HG02642 (cell line): Measurements from ENCODE around the gene NBR1.
"Not testable (repeated sequence)": the region's sequence is repeated elsewhere in the genome, so short reads cannot be mapped to it uniquely, and the experiment has no call there.

Experiments
- ATAC-seq: cut with Tn5 transposase; IDR thresholded peaks from one replicate; pipeline ENCODE4 v1.9.1; 2021; ENCODE audit warnings: mild to moderate bottlenecking; ENCODE audit not compliant: unreplicated experiment, poor library complexity

The NBR1 gene

DNA sequence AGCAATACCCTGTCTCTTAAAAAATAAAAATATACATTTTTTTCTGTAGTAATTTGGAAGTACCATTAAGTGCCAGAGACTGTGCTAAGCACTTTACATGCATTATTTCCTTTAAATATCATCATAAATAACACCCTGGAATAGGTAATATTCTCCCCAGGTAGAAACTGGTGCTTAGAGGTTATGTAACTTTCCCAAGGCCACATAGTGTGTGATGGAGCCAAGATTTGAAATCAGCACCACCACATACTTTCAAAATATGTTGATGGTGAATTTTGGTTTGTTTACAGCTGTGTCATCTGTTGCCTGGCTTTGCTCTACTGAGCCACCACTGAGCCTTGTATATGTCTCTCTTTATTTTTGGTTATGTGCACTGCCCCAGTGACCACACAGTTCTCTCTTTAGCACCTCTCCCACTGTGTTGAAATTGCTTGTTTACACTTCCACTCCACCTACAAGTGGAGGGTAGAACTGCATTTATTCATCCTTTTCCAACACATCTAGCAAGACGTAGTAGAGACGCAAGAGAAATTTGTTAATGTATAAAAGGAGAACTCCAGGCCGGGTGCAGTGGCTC lies 19.0 kb upstream of the NBR1 start:
- ATAC-seq = no peak

DNA sequence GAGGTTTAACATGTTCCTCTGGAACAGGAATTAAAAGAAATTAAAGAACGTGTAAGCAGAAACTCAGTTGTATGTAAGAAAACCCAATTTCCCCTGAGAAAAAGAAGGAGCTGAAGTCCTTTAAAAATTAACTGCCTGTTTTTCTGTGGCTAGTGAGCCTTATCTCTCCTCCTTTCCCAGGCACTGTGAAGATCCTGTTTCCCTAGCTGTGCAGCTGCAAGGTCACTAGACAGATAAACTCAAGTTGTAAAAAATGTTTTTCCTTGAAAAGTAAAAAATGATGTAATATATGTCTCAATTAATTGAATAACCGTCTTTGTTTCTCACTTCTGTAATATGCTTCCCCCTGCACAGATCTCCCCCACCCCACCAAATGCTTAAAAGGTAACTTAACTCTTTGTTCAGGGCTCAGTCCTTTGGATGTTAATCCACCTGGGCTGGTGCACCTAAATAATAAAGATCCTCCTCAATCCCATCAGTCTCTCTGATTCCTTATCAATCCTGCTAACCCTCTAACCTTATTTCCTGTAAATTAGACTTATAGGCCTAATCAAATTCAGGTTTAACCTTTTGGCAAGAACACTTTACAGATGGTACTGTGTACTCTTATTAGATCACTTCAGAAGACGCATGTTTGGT lies 17.7 kb upstream of the NBR1 start:
- ATAC-seq = not testable (repeated sequence)

DNA sequence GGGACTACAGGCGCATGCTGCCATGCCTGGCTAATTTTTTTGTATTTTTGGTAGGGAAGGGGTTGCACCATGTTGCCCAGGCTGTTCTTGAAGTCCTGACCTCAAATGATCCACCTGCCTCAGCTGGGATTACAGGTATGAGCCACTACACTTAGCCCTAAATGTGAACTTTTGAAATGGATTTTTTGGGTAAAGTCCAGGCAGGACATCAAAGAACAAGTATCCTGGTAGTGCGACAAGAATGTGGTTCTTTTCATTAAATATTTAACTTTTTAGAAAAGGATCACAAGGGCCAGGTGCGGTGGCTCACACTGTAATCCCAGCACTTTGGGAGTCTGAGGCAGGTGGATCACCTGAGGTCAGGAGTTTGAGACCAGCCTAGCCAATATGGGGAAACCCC lies 15.3 kb upstream of the NBR1 start:
- ATAC-seq = no peak

DNA sequence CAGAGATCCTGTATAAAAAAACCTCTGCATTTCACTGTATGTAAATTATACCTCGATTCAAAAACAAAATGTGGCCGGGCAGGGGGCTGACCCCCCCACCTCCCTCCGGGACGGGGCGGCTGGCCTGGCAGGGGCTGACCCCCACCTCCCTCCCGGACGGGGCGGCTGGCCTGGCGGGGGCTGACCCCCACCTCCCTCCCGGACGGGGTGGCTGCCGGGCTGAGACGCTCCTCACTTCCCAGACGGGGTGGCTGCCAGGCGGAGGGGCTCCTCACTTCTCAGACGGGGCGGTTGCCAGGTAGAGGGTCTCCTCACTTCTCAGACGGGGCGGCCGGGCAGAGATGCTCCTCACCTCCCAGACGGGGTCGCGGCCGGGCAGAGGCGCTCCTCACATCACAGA lies 11.8 kb upstream of the NBR1 start:
- ATAC-seq = not testable (repeated sequence)

DNA sequence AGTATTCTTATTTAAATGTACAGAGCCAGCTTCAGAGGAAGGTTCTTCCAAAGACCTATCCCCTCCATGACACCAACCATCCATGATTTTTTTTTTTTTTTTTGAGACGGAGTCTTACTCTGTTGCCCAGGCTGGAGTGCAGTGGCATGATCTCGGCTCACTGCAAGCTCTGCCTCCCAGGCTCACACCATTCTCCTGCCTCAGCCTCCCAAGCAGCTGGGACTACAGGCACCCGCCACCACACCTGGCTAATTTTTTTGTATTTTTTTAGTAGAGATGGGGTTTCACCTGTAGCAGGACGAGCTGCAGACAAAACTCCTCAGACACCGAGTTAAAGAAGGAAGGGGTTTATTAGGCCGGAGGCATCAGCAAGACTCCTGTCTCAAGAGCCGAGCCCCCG lies 11.1 kb upstream of the NBR1 start:
- ATAC-seq = not testable (repeated sequence)

DNA sequence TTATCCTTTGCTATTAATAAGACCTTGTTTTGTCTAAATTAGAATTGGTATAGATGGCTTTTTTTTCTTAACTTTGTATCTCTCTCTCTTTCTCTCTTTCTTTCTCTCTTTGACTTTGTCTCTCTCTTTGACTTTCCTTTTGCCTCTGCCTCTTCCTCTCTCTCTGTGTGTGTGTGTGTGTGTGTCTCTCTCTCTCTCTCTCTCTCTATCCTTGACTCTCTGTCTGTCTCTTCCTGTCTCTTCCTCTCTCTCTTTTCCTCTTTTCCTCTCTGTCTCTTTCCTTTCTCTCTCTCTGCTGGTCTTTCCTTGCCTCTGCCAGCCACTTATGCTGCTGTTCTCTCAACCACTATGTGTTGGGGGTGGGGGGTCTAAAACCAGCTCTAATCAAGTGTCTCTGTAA lies 5.0 kb upstream of the NBR1 start:
- not testable (repeated sequence) for ATAC-seq

DNA sequence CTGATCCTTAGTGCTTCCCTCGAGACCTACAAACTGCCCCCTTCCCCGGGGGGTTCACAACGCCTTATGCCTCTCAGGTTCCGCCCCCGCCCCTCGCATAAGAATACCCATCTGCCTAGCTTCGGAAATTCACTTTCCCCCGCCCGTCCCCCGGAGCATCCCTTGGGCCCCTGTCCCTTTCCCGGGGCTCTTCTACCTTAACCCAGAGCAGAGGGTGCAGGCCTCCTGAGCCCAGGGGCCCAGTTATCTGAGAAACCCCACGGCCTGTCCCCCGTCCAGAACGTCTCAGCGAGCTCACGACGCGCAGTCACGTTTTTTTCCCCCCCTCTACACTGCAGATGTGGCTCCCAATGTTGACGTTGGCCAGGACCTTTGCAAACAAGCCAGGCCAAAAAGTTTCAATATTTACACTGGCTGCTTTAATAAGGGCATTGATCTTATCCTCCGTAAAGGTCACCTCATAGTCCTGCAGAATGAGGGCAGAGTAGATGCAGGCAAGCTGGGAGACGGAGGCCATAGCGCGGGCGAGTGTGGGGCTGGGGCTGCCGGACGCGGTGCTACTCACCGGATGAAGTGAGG lies 1.4 kb upstream of the NBR1 start:
- ATAC-seq = peak; percentile 35

DNA sequence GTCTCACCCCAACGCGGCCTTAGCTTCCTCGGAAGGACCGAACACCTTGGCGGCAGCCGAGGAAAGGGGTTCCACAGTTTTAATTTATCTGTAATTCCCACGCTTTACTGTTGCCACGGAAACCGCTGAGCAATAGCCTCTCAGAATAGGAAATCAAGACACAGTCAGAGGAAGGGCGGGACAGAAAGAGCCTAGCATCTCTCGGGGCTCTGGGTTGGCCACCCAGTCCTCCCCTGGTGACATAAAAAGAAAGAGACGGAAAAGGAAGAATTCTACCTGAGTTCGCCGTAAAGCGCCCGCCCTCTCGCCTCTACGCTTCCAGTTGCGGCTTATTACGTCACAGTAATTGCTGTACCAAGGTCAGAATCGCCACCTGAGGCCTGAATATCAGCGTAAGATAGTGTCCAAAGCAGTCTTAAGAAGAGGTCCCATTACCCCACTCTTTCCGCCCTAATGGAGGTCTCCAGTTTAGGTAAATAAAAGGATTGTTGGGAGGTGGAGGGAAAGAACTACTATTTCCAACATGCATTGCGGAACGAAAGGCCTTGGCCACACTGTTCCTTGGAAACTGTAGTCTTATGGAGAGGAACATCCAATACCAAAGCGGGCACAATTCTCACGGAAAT lies 761 bp upstream of the NBR1 start:
- peak; percentile 69 for ATAC-seq

DNA sequence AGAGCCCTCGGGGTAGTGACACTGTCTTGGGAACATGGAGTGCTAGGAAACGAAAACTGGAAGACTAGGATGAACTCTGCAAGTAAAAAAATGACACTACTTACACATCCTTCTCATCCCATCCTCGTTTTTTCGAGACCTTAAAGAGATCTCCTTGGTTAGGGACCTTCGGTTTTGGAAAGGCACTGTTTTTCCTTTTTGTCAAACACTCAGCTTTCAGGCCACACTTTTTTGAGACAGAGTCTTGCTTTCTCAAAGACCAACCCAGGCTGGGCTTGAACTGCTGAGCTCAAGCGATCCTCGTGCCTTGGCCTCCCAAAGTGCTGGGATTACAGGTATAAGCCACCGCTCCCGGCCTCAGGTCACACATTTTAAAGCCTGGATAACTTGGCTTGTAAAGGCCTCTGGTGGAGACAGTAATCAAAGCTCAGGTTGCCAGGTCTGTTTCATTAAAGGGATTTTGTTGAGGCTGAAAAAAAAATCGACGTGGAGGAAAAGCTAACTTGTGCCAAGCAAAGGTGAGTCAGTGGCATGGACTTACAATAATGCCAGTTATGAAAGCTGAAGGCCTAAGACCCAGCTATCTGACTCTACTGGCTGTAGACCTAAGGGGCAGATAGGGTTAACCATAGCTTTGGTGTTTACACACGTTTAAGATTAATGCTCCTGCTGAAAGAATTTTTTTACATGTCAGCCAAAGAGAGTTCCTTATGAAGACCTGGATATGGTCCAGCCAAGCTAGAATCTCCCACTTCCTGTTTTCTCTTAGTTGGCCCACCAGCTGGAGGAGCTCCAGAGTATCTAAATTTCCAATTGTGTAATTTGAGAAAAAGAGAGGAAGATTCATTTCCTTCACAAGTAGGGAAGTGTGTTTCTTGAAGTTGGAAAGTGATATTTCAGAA lies 823 bp downstream of the NBR1 start:
- ATAC-seq = no peak

DNA sequence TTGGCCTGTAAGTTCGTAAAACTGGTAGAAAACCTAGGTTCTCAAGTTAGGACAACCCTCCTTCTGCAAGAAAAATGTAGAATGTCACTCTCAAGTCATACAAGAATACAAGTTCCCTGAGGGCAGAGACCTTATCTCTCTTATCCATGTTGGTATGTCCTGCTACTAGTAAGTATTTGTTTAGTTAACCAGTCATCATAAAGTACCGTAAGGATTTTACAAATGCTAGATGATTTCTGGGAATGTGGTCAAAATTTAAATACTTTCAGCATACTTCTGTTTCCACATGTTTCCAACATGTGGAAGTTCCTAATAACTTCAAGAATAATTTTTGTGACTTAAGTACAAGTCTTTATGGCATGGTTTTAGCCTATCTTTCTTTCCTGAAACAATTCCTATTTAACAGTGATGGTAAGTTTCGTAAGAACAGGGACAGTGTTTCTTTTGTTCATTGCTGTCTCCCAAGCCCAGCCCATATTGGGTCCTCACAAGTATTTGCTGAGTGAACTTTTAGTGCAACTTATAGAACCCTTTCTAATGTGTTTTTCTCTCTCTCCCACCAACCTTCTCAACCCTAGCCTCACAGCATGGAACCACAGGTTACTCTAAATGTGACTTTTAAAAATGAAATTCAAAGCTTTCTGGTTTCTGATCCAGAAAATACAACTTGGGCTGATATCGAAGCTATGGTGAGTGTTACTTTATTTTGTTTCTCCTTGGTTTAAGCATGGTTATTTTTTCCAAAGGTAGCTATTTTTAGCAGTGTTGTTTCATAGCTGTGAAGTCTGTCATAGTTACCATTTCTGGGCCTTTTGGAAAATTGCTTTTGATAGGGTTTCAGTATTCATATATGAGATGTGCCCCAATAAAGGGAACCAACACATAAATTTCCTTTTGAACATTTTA lies 4.5 kb downstream of the NBR1 start:
- no peak for ATAC-seq

DNA sequence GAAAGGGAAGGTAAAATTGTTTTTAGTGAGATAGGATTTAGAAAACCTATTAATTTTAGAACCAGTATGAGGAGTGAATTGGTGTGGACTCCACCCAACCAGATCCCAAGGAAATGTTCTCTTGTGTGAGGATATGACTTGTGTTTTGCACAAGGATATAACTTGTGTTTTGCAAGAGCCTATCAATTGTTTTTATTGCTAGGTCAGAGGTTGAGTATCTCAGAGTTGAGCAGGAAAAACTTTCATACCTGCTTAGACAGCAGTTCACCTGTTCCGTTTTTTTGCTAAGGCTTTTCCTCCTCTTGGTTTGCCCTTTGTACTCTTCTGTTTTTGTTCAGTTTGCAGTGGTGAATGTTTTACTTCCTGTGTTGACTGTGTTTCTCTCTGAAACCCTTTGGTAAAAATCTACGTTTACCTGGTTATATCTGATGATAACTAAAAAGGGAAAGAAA lies 5.1 kb downstream of the NBR1 start:
- ATAC-seq = no peak

DNA sequence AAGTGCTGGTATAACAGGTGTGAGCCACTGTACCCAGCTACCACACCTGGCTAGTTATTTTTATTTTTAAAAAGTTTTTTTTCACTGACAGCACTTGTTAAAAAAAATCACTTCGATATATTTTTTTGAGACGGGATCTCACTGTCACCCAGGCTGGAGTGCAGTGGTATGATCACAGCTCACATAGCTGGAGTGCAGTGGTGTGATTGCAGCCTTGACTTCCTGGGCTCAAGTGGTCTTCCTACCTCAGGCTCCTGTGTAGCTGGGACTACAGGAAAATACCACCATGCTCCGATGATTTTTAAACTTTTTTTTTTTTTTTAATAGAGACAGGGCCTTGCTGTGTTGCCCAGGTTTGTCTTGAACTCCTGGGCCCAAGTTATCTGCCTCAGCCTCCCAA lies 12.9 kb downstream of the NBR1 start:
- ATAC-seq = no peak

DNA sequence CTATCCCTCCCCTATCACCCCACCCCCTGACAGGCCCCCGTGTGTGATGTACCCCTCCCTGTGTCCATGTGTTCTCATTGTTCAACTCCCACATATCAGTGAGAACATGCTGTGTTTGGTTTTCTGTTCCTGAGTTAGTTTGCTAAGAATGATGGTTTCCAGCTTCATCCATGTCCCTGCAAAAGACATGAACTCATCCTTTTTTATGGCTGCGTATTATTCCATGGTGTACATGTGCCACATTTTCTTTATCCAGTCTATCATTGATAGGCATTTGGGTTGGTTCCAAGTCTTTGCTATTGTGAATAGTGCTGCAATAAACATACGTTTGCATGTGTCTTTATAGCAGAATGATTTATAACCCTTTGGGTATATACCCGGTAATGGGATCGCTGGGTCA lies 15.6 kb downstream of the NBR1 start:
- ATAC-seq = not testable (repeated sequence)

DNA sequence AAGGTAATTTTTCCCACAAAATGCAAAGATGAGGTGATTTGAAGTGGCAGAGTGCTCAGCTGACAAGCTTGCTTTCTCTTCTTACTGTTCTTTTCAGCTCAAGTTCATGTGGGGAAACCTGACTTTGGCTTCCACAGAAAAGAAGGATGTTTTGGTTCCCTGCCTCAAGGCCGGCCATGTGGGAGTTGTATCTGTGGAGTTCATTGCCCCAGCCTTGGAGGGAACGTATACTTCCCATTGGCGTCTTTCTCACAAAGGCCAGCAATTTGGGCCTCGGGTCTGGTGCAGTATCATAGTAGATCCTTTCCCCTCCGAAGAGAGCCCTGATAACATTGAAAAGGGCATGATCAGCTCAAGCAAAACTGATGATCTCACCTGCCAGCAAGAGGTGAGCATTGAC lies 22.2 kb downstream of the NBR1 start:
- ATAC-seq = no peak

DNA sequence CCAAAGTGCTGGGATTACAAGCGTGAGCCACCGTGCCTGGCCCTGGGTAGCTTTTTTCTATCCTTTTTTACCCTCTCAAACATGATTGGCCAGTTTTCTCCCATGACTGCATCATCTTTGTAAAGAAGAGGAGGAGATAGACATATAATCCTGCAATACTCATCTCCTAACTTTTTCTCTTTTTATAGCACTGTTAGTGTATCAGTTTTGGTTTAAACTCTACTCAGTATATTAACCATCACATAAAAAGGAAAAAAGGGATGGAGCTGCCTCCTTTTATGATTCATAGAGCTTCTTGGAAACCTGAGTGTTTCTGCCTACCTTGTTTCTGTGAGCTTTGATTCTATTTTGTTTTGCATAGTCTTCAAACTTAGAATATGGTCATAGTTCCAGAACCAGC lies 28.6 kb downstream of the NBR1 start:
- no peak for ATAC-seq

DNA sequence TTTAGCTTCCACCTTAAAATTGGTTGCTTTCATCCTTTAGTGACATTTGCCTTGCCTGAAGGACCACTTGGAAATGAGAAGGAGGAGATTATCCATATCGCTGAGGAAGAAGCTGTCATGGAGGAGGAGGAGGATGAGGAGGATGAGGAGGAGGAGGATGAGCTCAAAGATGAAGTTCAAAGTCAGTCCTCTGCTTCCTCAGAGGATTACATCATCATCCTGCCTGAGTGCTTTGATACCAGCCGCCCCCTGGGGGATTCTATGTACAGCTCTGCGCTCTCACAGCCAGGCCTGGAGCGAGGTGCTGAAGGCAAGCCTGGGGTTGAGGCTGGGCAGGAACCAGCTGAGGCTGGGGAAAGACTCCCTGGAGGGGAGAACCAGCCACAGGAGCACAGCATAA lies 29.1 kb downstream of the NBR1 start:
- ATAC-seq = no peak

DNA sequence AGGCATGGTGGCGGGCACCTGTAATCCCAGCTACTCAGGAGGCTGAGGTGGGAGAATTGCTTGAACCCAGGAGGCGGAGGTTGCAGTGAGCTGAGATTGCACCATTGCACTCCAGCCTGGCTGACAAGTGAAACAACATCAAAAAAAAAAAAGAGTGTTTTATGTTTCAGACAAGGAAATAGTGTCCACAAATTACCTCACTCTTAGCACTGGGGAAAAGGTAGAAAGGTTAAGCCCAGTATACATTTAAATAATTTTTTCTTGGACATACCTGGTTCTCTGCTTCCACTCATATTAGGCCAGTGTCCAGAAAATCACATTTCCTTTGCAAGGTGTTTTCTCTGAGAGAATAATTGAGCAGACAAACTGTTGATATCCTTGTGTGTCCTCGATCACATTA lies 32.0 kb downstream of the NBR1 start:
- ATAC-seq = not testable (repeated sequence)

DNA sequence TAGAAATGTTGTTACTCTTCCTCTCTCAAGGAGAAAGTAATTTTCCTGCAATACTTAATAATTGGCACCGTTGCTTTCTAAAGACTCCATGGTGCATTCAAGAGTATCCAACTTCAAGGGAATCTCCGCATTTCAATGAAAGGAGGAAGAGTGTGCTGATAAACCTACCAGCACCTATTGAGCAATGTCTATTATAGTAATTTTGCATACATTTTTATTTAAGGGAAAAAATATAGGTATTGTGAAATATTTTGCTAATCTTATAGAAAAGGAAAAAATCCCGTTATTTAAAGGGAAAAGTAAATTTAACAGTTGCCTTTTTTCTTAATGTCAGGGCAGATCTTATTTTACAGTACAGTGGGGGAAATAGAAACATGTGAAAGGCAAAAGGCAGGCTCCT lies 39.6 kb downstream of the NBR1 start:
- no peak for ATAC-seq

DNA sequence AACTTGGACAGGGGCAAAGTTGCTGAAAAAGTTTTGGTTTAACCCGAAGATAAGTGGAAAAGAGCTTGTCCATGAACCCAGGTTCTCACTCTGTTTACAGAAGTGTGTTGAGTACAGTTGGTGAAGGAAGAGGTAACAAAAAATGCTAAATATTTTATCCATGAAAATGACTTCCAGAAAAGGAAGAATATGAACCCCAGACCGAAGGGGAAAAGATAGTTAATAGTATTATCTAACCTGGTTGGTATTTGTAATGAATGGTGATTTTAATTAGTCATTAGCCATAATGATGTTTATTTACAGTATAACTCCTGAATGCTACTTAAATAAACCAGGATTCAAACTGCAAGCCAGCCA lies 40.1 kb downstream of the NBR1 start:
- no peak for ATAC-seq
